Right renal cortex interstitium (tissue), 3 donors: Measurements from ENCODE around the gene GCKR. TPM values are rescaled to one million over a fixed set of nuclear protein-coding genes. Genes with fewer than 3 reads are reported as not detected.

Experiments
- DNase-seq, 3 donors: peaks; one replicate each; pipeline ENCODE4 v3.0.0-alpha.2; 2013; ENCODE audit warnings: low read depth in 3 of 3, low spot score in 2 of 3
- polyA plus RNA-seq, 3 donors: library from polyadenylated mRNA; unstranded; fragments of 120-200 nt; gene quantifications; one replicate each; pipeline ENCODE4 v1.2.1, GENCODE V29; 2013; ENCODE audit not compliant: insufficient read length in 3 of 3

GCKR gene
- polyA plus RNA-seq, 3 donors = not detected

DNA sequence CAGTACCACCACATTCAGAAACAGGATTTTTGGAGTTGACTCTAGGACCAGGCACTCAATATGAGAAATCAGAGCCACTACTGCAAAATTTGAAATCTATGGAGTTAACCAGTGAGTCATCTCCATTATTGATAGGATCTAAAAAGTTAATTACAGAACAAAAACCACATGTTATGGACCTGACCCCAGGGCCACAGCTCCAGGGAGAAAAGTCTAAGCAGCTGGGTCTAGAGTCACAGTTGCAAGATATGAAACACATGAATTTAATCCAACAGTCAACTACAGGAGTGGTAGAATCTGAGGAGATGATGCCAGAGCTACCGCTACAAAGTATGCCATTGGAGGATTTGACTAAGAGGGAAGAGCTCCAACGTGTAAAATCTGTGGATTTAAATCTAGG is 72.8 kb downstream of the GCKR start:
- no peak for DNase-seq

DNA sequence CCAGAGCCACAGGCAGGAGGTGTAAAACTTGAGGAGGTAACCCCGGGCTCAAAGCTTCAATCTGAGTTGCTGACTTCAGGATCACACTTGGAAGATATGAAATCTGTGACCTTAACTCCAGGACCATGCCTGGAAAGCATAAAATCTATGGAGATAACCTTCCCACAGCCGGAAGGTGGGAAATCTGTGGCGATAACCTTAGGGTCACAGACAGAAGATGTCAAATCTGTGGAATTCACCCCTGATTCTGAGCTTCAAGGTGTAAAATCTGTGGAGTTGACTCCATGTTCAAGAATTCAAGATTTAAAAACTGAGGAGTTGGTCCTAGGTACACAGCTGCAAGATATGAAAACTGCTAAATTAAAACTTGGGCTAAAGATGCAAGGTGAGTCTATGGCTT is 74.6 kb downstream of the GCKR start:
- DNase-seq = no peak

DNA sequence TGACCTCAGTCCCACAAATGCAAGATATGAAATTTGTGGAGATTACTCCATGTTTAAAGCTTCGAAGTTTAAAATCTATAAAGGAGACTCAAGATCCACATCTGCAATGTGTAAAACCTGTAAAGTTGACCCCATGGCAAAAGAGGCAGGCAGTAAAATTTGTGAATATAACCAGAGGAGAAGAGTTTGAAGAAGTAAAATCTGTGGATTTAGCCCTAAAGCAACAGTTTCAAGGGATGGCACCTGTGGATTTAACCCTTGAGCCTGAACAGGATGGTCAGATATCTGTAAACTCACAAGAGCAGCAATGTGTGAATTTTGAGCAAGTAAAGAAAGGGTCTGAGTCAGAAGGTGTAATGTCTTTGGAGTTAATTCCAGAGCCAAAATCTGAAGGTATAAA is 75.0 kb downstream of the GCKR start:
- no peak for DNase-seq

DNA sequence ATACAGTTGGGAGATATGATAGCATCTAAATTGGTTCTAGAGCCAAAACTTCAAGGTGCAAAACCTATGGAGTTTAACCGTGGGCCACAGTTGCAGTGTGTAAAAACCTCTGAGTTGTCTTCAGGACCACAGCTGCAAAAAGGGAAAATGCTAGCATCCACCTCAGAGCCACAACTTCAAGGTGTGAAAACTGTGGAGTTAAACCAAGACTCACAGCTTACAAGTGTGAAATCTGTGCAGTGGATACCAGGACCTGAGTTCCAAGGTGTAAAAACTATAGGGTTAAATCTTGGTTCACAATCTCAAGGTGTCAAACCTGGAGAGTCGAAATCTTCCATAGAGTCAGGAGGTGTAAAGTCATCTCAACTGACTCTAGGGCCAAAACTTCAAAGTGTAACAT is 75.8 kb downstream of the GCKR start:
- DNase-seq = no peak

DNA sequence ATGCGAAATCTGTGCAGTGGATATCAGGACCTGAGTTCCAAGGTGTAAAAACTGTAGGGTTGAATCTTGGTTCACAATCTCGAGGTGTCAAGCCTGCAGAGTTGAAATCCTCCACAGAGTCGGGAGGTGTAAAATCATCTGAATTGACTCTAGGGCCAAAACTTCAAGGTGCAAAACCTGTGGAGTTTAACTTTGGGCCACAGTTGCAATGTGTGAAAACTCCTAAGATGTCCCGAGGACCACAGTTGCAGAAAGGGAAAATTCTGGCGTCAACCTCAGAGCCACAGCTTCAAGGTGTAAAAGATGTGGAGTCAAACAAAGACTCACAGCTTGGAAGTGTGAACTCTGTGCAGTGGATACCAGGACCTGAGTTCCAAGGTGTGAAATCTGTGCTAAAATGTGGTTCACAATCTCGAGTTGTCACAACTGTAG is 76.4 kb downstream of the GCKR start:
- DNase-seq = no peak

Other genes starting within 250 kb of the GCKR start
- 1 to 10 TPM; 4.4 to 6.0 (median 5.5) TPM for gene SLC30A3, start 233.8 kb upstream of the GCKR start, polyA plus RNA-seq
- gene DNAJC5G, start 221.4 kb upstream of the GCKR start, polyA plus RNA-seq = under 1 TPM; 0.47 to 0.76 (median 0.58) TPM
- gene TRIM54, start 214.4 kb upstream of the GCKR start, polyA plus RNA-seq = 1 to 10 TPM; 3.2 to 3.9 (median 3.6) TPM
- under 1 TPM; 0.19 to 0.59 (median 0.36) TPM for gene UCN, start 188.4 kb upstream of the GCKR start, polyA plus RNA-seq
- gene MPV17, start 173.7 kb upstream of the GCKR start, polyA plus RNA-seq = 10 to 100 TPM; 70.9 to 85.0 (median 77.1) TPM
- gene GTF3C2, start 140.1 kb upstream of the GCKR start, polyA plus RNA-seq = 10 to 100 TPM; 64.5 to 71.2 (median 67.7) TPM
- 10 to 100 TPM; 50.9 to 55.0 (median 51.2) TPM for gene EIF2B4, start 126.5 kb upstream of the GCKR start, polyA plus RNA-seq
- 100 to 1,000 TPM; 100 to 114 (median 106) TPM for gene SNX17, start 126.2 kb upstream of the GCKR start, polyA plus RNA-seq
- 10 to 100 TPM; 16.9 to 19.1 (median 16.9) TPM for gene ZNF513, start 116.1 kb upstream of the GCKR start, polyA plus RNA-seq
- 100 to 1,000 TPM in 2 of 3 donors, 10 to 100 TPM in 1; 95.5 to 109 (median 103) TPM for gene PPM1G, start 87.2 kb upstream of the GCKR start, polyA plus RNA-seq
- 100 to 1,000 TPM; 126 to 135 (median 130) TPM for gene NRBP1, start 68.2 kb upstream of the GCKR start, polyA plus RNA-seq
- 1 to 10 TPM; 5.6 to 8.1 (median 6.5) TPM for gene KRTCAP3, start 54.5 kb upstream of the GCKR start, polyA plus RNA-seq
- gene IFT172, start 7.1 kb upstream of the GCKR start, polyA plus RNA-seq = 10 to 100 TPM; 39.1 to 44.9 (median 39.8) TPM
- 1 to 10 TPM; 7.4 to 8.2 (median 7.6) TPM for gene FNDC4, start 1.6 kb upstream of the GCKR start, polyA plus RNA-seq
- 10 to 100 TPM; 80.9 to 89.1 (median 83.2) TPM for gene ZNF512, start 86.2 kb downstream of the GCKR start, polyA plus RNA-seq
- 10 to 100 TPM; 13.0 to 14.1 (median 13.9) TPM for gene CCDC121, start 132.2 kb downstream of the GCKR start, polyA plus RNA-seq
- gene GPN1, start 132.2 kb downstream of the GCKR start, polyA plus RNA-seq = 10 to 100 TPM; 63.9 to 69.7 (median 67.3) TPM
- gene SUPT7L, start 166.8 kb downstream of the GCKR start, polyA plus RNA-seq = 10 to 100 TPM; 51.1 to 57.4 (median 53.9) TPM
- 10 to 100 TPM; 32.5 to 33.6 (median 33.6) TPM for gene SLC4A1AP, start 167.1 kb downstream of the GCKR start, polyA plus RNA-seq